Myocyte (in vitro differentiated cells): ENCODE data around the gene SLC7A6. TPM values are rescaled to one million over a fixed set of nuclear protein-coding genes. Genes with fewer than 3 reads are reported as not detected.

Source experiments
- DNase-seq: peaks from one replicate; pipeline ENCODE4 v3.0.0-alpha.2; 2012; ENCODE audit warnings: low read depth
- polyA plus RNA-seq: library from polyadenylated mRNA; unstranded; fragments of >200 nt; gene quantifications from one replicate; pipeline ENCODE4 v1.2.1, GENCODE V29; 2012; ENCODE audit warnings: missing spikeins
- total RNA-seq: library from RNA; depleted of rRNA; stranded (reverse); fragments of >200 nt; gene quantifications from 2 replicates; pipeline ENCODE4 v1.2.3, GENCODE V29; 2014

The SLC7A6 gene
- 28.0 and 36.4 TPM in 2 replicates for total RNA-seq
- polyA plus RNA-seq = 24.6 TPM

DNA sequence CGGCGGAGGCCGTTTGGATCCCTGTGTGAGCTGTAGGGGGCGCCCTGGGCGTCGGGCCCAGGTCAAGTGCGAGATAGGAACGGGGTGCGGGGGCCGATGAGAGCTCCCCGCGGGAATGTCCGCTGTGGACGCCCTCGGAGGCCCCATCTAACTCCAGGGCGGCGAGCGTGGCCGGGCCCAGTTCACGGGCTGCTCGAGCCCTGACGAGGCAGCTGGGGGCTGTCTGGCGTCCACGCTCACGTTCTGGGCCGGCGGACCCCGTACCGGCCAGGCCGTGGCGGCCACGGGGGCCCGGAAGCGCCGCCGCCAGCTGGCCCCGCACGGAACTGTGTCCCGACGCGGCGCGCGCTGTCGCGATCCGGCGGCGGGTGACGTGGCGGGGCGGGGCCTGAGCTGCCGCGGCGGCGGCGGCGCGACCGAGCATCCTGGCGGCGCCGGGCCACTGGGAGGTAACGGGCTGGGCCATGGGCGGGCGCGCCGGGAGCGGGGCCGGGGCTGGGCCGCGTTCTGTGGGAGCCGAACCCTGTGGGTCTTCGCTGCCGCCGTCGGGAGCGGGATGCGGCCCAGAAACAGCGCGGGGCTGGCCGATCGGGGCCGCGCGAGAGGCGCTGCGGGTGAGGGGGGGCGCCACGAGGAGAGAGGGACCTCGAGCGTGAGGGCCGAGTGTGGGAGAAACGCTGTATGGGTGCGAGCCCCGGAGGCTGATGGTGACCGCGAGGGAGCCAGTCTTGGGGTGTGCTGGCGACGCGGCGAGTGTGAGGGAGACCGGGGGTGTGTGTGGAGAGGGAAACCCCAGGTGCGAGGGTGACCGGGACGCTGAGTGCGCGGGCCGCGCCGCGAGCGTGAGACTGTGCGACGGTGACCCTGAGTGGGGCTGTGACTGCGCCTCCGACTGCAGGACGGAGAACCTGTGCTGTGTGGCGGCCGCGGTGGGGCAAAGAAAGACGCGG is at the start of gene SLC7A6:
Gene SLC7A6, plus strand, starts transcription at position 399 of the 950 bp plus-strand sequence. CDS start 10,201 bp downstream, outside the sequence.
- DNase-seq = peak; percentile 87

DNA sequence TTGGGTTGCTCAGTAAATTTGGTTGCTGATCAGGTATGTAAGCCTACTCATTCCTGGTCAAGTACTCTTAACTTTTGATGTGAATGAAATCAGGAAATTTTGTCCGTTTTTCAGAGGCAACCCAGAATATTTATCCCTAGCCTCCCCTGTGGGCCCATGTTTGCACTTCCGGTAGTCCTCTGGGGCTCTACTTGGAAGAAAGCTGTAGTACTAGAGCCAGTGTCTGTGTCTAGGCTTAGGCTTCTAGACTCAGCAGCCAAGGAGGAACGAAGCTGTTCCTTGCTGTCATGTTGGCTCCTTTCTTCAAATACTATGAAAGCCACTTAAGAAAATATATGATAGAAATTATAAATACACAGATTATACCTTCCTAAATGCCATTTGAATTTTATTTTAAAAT is 49.6 kb upstream of the SLC7A6 start:
- DNase-seq = no peak

DNA sequence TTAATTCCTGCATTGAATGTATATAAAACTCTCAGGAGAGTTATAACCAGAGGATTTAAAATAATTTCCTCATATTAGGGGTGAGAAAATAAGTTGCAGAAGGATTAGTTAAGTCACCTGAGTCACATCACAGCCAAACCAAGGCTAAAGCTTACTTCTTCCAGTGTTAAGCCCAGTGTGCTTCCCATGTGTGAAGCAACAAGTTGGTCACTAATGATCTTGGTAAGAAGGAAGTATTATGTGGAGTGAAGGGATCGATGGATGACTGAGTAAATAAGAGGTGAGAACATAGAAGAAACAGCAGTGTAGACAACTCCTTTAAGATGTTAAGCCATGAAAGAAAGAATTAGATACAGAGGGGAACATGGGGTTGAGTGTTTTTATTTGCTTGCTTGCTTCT is 49.0 kb upstream of the SLC7A6 start:
- no peak for DNase-seq

DNA sequence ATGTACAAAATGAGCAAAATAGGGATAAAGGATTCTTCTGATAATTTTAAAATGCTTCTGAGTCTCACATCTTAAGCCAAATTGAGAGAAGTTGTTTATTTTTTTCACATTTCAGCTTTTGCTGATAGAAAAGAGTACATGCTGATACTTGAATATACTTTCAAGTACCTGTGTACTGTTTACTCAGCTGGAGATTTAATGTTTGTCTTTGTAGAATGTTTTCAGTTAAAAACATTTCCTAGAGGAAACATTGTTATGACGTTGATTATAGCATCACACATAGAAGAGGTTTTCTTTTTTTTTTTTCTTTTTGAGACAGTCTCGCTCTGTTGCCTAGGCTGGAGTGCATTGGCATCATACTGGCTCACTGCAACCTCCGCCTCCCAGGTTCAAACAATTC is 48.1 kb upstream of the SLC7A6 start:
- no peak for DNase-seq

DNA sequence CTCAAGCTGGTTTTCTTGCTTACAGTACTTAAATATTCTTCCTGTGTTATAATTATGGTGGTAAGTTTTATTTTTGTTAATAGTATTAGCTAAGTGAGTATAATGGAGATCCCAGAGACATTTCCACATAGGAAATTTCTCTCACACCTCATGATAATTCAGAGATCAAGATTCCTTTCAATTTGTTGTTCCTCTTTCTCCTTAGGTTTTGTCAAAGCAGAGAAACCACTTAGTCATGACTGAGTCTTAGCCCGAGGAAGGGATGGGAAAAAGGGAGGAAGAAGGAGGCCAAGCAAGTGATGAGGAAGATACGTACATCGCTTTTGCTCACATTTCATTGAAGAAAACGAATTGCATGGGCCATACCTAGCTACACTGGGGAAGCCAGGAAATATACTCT is 46.8 kb upstream of the SLC7A6 start:
- no peak for DNase-seq

DNA sequence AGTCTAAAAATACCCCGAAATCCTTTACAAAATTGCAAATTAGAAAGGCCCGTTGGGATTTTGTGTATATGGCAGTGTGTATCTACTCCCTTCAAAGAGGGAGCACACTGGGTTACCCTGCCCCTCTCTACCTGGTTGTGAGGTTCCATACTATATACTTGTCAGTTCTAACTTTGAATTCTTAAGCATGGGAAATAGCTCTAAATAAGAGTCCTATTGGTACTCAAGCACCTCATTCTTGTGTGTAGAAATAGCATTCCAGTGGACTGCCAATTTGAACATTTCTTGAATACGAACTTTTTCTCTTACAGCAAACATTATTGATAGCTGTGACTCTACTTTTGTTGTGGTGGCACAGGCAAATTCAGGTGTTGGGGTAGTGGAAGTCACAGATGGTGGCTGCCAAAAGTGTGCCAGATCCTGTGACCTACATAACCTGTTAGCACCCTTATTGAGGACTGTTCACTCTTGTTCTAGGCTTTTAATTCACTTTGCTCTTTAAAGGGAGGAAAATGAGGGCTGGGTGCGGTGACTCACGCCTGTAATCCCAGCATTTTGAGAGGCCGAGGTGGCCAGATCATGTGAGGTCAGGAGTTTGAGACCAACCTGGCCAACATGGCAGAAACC is 44.5 kb upstream of the SLC7A6 start:
- DNase-seq = no peak

DNA sequence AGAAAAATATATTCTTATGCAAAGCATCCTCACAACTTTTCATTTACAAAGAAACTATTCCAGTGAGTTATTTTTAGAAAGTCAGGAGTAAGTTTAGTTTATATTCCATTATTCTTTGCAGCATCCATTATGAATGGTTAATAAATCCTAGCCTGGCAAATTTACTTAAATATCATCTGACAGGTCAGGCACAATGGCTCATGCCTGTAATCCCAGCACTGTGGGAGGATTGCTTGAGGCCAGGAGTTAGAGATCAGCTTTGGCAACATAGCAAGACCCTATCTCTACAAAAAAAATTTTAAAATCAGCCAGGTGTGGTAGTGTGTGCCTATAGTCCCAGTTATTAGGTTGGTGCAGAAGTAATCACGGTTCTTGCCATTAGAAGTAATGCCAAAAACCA is 41.3 kb upstream of the SLC7A6 start:
- DNase-seq = no peak

DNA sequence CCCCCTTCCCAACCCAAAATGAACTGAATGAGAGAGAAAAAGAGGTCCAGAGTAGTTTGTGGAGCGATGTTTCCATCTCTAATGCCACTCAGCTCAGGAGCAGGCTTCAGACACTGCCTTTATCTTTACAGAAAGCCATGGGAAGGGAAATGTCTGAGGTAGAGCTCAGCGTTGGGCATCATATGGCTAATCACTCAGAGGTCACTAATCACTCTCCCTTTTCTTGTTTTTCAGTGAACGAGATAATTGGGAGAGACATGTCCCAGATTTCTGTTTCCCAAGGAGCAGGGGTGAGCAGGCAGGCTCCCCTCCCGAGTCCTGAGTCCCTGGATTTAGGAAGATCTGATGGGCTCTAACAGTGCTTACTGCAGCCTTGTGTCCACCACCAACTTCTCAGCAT is 38.2 kb upstream of the SLC7A6 start:
- DNase-seq = no peak

DNA sequence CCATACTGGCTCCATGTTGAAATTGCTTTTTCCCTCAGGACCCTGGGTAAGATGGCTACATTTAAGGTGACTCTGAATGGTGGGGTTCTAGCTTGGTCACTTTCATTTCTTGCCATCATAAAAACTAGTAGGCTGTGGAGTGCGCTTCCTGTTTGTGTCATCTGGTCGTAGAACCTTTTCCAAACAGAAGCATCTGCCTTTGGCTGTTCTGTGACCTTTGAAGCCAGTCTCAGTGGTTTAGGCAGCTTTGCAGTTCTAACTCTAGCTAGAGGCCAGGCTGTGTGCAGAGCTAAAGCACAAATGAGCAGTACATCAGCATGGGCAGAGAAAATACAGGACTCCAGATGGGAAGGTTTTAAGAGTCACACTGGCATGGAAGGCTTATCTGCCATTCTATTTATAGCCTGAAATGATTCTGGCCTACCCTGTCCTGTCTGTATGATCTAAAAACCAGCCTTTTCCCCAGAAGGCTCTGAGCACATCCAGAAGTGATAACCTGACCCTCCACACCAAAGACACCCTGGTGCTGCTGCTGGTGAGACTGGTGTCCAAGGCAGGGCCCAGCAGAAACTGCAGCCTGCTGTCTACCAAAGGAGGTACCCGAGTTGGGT is 37.0 kb upstream of the SLC7A6 start:
- DNase-seq = peak; percentile 42

DNA sequence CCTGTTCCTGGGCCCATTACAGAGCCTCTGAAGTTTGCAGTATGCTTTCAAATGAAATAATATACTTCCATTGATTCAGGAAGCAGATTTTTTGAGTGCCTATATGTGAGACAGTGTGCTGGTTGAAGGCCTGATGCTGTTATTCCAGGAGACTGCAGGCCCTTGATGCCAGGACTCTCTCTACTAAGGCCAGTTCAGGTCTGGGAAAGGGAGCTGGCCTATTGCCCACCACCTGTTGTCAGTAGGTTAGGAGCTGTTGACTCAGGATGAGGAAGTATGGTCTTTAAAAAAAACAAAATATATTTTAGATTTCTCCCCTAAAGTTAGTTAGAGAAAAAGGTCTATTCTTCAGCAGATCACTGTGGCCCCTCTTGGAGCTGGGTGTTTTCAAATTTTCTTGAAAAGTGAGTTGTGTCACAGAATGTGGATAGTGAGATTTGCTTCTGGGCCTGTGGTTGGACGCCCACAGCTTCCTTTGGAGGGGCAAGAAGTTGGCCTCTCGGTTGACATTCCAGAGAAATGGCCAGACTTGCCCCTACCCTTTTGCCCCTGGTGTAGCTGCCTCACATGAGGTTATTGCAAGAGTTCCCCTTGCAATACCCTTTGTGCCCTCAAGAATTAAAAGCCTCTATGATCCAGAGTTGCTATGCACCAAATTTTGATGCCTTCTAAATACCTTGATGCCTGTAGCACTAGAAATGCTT is 36.3 kb upstream of the SLC7A6 start:
- DNase-seq = peak; percentile 88

DNA sequence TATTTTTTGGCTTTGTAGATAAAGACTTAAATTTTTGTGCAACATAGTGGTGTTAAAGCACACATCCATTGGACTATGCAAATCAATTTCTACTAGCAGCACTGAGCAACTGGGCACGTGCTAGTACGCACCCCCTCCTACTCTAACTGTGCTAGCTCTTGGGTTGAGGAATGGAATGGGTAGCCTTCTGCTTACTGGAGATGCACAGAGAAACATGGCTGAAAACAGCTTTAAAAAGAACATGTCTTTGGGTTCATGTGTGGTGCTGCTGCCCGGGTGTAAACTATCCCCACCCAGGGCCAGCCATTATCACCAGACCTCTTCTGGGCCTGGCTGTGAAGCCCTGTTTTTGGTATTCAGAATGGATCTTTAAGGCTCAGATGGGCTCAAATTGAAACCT is 35.7 kb upstream of the SLC7A6 start:
- DNase-seq = peak; percentile 3

DNA sequence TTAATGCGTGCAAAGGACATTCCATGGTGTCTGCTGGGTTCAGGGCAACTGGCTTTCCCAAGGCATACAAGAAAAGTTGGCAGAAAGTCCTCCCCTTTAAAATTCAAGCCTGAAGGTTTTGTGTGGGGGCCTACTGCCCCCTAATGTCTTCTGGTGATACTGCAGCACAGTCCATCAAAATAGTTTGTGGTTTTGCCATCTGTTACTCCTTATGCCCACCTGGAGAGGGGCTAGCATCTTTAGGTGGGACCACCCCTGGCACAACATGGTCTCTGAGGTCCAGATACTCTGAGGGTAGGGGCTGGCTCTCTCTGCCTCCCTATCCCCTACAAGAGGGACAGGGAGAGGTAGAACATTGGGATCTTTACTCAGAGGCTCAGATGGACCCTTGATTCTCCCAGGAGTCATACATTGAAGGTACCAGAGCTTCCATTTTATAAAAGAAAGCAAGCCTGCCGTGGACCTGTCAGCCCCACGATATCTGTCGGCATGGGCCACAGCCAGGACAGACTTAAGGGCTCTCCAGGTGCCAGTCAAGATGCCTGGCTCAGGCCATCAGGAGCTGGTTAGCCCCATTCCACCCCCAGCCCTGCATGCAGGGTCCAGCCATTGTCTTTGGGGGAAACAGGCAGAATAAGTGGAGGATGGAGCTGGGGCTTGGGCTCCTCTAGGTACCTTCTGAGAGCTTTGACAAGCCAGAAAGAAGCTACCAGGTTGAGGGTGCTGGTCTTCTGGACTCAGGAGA is 34.7 kb upstream of the SLC7A6 start:
- DNase-seq = peak; percentile 84

DNA sequence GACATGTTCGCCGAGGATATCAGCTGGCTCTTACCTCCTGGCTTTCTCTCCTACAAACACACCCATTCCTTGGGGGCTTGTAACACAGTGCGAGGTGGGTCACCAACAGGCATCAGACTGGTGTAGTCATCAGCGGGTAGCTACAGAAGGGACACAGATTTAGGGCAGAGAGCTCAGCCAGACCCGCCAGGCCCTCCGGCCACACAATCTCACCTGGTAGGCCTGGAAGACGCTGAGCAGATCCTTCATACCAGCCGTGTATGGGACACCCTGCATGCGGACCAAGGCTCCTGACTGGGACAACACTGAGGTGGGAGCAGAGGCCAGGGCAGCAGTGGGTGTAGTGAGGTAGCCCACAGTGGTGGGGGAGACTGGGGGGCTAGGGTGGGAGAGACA is 34.2 kb upstream of the SLC7A6 start:
- no peak for DNase-seq

DNA sequence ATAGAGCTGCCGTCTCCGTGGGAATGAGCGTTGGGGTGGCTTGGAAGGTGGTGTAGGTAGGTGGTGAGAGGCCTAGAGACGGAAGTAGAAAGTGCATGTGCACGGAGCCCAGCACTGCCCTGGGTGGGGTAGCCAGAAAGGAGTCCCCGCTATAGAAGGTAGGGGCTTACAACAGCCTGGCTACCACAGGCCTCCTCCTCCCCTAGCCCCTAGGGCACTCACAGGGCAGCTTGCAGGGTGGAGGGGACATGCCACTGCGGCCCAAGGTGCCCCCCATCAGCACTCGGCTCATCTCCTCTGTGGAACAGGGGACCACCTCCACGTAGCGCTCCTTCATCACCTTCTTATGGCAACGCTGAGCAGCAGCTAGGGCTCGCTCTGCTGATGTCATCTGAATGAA is 33.4 kb upstream of the SLC7A6 start:
- no peak for DNase-seq

DNA sequence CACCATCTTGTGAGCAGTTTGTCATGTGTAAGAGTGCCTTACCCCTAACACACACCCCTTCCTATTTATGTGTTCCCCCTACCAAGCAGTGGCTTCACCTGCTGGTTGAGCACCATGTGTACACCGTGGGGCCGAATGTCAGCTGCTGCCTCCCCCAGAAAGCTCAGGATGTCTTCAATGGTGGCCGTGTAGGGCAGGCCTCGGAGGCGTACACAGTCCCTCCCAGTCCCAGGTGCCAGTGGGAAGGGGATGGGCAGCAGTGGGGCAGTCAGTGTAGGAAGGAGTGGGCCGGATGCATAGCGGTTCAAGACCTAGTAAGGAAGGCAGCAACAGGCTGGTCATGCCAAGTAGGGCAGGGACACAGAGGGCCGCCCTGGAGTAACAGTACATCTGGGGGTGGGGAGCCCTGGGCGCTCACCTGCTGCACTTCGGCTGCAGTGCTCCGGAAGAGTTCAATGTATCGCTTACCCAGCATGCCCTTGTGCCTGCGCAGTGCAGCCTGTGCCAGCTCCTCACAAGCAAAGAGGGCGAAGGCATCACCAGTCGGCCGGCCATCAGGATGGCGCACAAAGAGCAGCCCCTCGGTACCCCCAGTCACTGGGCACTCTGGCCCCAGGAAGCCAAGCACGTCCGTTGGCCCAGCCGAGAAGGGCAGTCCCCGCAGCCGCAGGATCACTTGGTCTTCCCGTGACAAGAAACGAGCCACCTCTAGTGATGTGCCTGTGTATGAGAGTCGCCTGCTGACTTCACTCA is 32.8 kb upstream of the SLC7A6 start:
- DNase-seq = no peak

DNA sequence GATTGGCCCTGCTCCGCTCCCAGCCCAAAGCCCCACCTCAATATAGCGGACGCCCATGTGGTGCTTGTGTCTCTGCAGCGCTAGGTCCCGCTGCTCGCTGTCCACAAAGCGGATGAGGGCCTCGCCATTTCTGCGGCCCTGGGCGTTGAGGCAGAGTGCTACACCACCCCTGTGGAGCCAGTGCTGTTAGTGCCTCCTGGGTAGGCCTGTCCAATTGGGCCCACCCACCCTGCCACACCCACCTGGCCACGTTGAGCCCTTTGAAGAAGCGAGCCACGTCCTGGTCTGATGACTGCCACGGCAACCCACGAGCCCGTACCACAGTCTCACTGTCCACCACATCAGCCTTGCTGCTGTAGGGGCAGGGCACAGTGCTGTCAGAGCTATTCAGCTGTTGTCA is 32.0 kb upstream of the SLC7A6 start:
- peak; percentile 31 for DNase-seq

DNA sequence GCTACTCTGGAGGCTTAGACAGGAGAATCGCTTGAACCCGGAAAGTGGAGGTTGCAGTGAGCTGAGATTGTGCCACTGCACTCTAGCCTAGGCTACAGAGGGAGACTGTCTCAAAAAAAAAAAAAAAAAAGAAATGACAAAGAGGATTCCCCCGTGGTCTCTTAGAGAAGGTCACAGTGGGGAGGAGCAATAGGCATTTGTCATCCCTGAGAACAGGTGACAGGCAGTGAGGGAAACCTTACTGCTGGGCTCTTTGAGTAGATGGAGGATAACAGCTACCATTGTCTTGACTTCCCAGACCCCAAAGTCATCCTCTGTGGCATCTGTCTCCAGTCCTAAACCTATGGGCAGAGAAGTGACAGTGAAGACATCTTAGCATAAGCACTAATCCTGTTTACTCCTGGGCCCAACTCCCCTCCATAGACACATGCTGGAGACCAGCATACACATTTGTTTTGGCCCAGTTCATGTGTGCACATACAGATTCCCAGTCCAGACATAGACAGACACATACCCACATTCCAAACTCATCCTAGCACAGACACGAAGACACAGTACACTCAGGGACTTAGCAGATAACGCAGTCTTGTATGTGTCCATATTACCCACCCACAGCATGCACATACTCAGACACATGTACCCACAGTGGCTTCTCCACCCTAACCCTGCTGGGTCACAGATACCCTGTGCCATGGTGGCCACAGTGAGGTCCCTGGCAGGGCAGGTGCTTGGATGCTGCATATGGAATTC is 31.1 kb upstream of the SLC7A6 start:
- peak; percentile 31 for DNase-seq

DNA sequence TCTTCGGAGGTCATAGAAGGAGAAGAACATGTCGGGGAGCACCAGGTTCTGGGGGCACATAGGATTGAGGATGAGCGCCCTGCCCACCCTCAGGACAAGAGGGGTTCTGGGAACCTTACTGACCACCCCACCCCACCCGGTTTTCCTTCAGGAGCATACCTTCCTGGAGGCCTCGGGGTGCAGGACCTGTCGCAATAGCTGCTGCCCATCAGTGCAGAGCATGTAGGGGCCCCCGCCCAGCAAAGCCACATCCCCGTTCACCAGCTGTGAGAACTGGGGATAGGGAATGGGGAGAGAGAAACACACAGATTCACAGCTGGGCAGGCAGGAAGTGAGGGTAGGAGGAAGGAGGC is 30.5 kb upstream of the SLC7A6 start:
- no peak for DNase-seq
